CD14-positive monocyte (primary cell): ENCODE results near the gene C4orf36. TPM values are rescaled to one million over a fixed set of nuclear protein-coding genes. Genes with fewer than 3 reads are reported as not detected.
A peak's percentile ranks its signal among the peaks of the same experiment; 100 is the strongest.

Experiments
- DNase-seq, 3 donors: peaks; one replicate each; pipeline ENCODE4 v3.0.0-alpha.2; 2011 to 2022
- H2AFZ ChIP-seq: 2 replicates; pipeline ENCODE4 v1.6.0; 2012; ENCODE audit warnings: mild to moderate bottlenecking, low read depth, low read length, inconsistent platforms; ENCODE audit not compliant: insufficient read depth, poor library complexity, severe bottlenecking
- H3K27ac ChIP-seq, 2 donors: 1 replicate in 1 of 2; 2 replicates in 1 of 2; pipeline ENCODE4 v1.5.1; 2012 to 2013; ENCODE audit warnings: low read length in 2 of 2, control low read depth in 1 of 2, inconsistent platforms in 1 of 2, low read depth in 1 of 2, mild to moderate bottlenecking in 1 of 2
- H3K27me3 ChIP-seq, 2 donors: one replicate each; pipeline versions ENCODE4 v1.6.0 to v1.6.1; 2011 to 2013; ENCODE audit warnings: low read length in 2 of 2; ENCODE audit not compliant: control insufficient read depth in 2 of 2, insufficient read depth in 2 of 2
- H3K36me3 ChIP-seq, 2 donors: replicated peaks in 1 of 2; 1 replicate in 1 of 2; 2 replicates in 1 of 2; pipeline versions ENCODE4 v1.5.1 to v1.6.1; 2012 to 2013; ENCODE audit warnings: low read length in 2 of 2, control low read depth in 1 of 2, inconsistent platforms in 1 of 2, mild to moderate bottlenecking in 1 of 2; ENCODE audit not compliant: insufficient read depth in 2 of 2, control insufficient read depth in 1 of 2
- H3K4me1 ChIP-seq, 2 donors: 1 replicate in 1 of 2; 2 replicates in 1 of 2; pipeline versions ENCODE4 v1.5.1 to v1.6.1; 2012 to 2013; ENCODE audit warnings: low read length in 2 of 2, control low read depth in 1 of 2, inconsistent platforms in 1 of 2, mild to moderate bottlenecking in 1 of 2, moderate library complexity in 1 of 2; ENCODE audit not compliant: insufficient read depth in 2 of 2, control insufficient read depth in 1 of 2
- H3K4me2 ChIP-seq: replicated peaks from 2 replicates; pipeline ENCODE3; 2012; ENCODE audit warnings: low read length, moderate library complexity, mild to moderate bottlenecking; ENCODE audit not compliant: poor library complexity, severe bottlenecking; ENCODE audit errors: extremely low read depth
- H3K4me3 ChIP-seq, 3 experiments: fragments of 200-600 bp in 1 of 3; sonication (generic) in 1 of 3; replicated peaks in 1 of 3; 1 replicate in 2 of 3; 2 replicates in 1 of 3; pipeline ENCODE4 v1.5.1; 2011 to 2013; ENCODE audit warnings: low read length in 3 of 3, mild to moderate bottlenecking in 3 of 3, control low read depth in 2 of 3, low read depth in 2 of 3, inconsistent platforms in 1 of 3, moderate library complexity in 1 of 3
- H3K79me2 ChIP-seq: 2 replicates; pipeline ENCODE4 v1.6.0; 2012; ENCODE audit warnings: mild to moderate bottlenecking, control low read depth, inconsistent platforms, low read length, moderate library complexity; ENCODE audit not compliant: insufficient read depth
- H3K9ac ChIP-seq: 2 replicates; pipeline ENCODE4 v1.6.0; 2017; ENCODE audit warnings: low read length, mild to moderate bottlenecking; ENCODE audit not compliant: insufficient read depth, poor library complexity, severe bottlenecking
- H3K9me3 ChIP-seq, 2 donors: replicated peaks in 1 of 2; 1 replicate in 1 of 2; 2 replicates in 1 of 2; pipeline versions ENCODE4 v1.5.1 to v1.6.1; 2012 to 2013; ENCODE audit warnings: low read length in 2 of 2, control low read depth in 1 of 2; ENCODE audit not compliant: control insufficient read depth in 1 of 2, insufficient read depth in 1 of 2
- H4K20me1 ChIP-seq: 2 replicates; pipeline ENCODE4 v1.6.0; 2012; ENCODE audit warnings: mild to moderate bottlenecking, low read length, control low read depth, moderate library complexity; ENCODE audit not compliant: insufficient read depth
- H3K27ac Mint-ChIP-seq, 7 donors: one replicate each; pipeline ENCODE4 v1.8.0; 2020; ENCODE audit warnings: mild to moderate bottlenecking in 7 of 7, mixed read lengths in 7 of 7, moderate library complexity in 6 of 7, inconsistent platforms in 2 of 7
- H3K27me3 Mint-ChIP-seq, 3 donors: one replicate each; pipeline ENCODE4 v1.8.0; 2021 to 2022; ENCODE audit warnings: low read depth in 3 of 3, mild to moderate bottlenecking in 3 of 3, mixed read lengths in 3 of 3, moderate library complexity in 3 of 3, inconsistent platforms in 1 of 3
- H3K36me3 Mint-ChIP-seq, 2 donors: one replicate each; pipeline ENCODE4 v1.8.0; 2020; ENCODE audit warnings: mixed read lengths in 2 of 2, inconsistent platforms in 1 of 2, mild to moderate bottlenecking in 1 of 2
- H3K4me1 Mint-ChIP-seq: one replicate; pipeline ENCODE4 v1.8.0; 2020; ENCODE audit warnings: mild to moderate bottlenecking, mixed read lengths
- H3K4me3 Mint-ChIP-seq, 2 donors: one replicate each; pipeline ENCODE4 v1.8.0; 2020; ENCODE audit warnings: mild to moderate bottlenecking in 2 of 2, mixed read lengths in 2 of 2, moderate library complexity in 1 of 2
- H3K9me3 Mint-ChIP-seq, 7 donors: one replicate each; pipeline ENCODE4 v1.8.0; 2020 to 2022; ENCODE audit warnings: mixed read lengths in 7 of 7, mild to moderate bottlenecking in 6 of 7, moderate library complexity in 6 of 7, inconsistent platforms in 2 of 7
- CTCF ChIP-seq: fragments of 200-600 bp; IDR thresholded peaks from one replicate; pipeline ENCODE4 v1.8.0; 2022; ENCODE audit warnings: antibody characterized with exemption, mild to moderate bottlenecking
- WGBS: methylation state at CpG from one replicate; pipeline ENCODE4 v1.1.5; 2013; ENCODE audit warnings: missing lambda C conversion rate; ENCODE audit not compliant: insufficient coverage; 5-methylcytosine and 5-hydroxymethylcytosine counted together
- intact Hi-C, 2 donors: fragments of 100-400 bp; cut with micrococcal nuclease; formaldehyde crosslinking; loops; one replicate each; pipeline versions ENCODE4 v1.15.0 to v1.15.1; 2023
- polyA plus RNA-seq, 3 donors: library from polyadenylated mRNA; depleted of rRNA in 1 of 3; unstranded in 2 of 3; stranded (reverse) in 1 of 3; fragments of 300-500 nt in 2 of 3; fragments of >200 nt in 1 of 3; fragmentation: Illumina TruSeq in 2 of 3; gene quantifications; 1 replicate in 2 of 3; 2 replicates in 1 of 3; pipeline ENCODE4 v1.2.3, GENCODE V29; 2012 to 2021

Gene C4orf36
- polyA plus RNA-seq, 3 donors, result 0.14 TPM; not detected in 2

GRCh38 chr4:86928400-86929255 lies 36.4 kb upstream of the C4orf36 start:
- no peak overlapping the region for H3K4me3 Mint-ChIP-seq
- Histone ChIP-seq H3K9ac (no peak overlapping the region), H3K27ac (peak overlapping the region; percentile 9 to 68)

More at GRCh38 chr4:86928400-86929255, 36.4 kb upstream of the C4orf36 start:
- peaks cover 45% of the 10 kb centered on the region for H3K4me1 Mint-ChIP-seq
- H3K9me3 ChIP-seq, result no peaks in the 10 kb centered on the region
- peak overlapping the region; percentile 80 to 95 (median 89) for H3K27ac Mint-ChIP-seq
- peak overlapping the region in 1 of 3 experiments; percentile 20 for H3K4me3 ChIP-seq
- H3K27me3 Mint-ChIP-seq, result no peaks in the 10 kb centered on the region
- H3K4me2 ChIP-seq, result peak overlapping the region; percentile 14
- H4K20me1 ChIP-seq, result no peaks in the 10 kb centered on the region
- H3K36me3 ChIP-seq, result no peaks in the 10 kb centered on the region
- H3K4me1 ChIP-seq, result peaks cover 26 to 29% of the 10 kb centered on the region in 2 donors
- intact Hi-C loops, result loop anchor here in 1 of 2 donors (10.0 kb wide), 1 partner anchor 306 kb away; no protein-coding TSS in a partner anchor
- DNase-seq, result no peak
- peaks cover 0 to 3% (median 0%) of the 10 kb centered on the region in 7 donors for H3K9me3 Mint-ChIP-seq
- no peak for TF ChIP-seq CTCF
- peaks cover 4 to 10% of the 10 kb centered on the region in 2 donors for H3K36me3 Mint-ChIP-seq
- no peaks in the 10 kb centered on the region for H3K27me3 ChIP-seq
- WGBS, result 63% methylated on average over 6 of the region's 10 CpGs
- H2AFZ ChIP-seq, result no peak overlapping the region
- H3K79me2 ChIP-seq, result no peaks in the 10 kb centered on the region
